Measurements from ENCODE around the gene SMYD5.

SMYD5 gene

DNA sequence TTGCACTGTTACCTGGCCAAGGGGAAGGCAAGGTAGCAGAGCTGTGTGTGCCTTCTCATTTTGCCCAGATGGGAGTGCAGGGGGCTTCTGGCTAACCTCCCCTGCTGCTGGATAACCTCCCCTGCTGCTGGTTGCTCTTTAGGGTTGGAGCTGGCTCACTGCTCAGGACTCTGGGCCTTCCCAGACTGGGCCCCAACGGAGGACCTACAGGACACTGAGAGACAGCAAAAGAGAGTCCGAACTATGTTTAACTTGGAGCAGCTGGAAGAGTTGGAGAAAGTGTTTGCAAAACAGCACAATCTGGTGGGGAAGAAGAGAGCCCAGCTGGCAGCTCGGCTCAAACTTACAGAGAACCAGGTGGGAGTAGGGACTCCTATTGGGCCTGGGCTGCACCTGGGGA lies 5.8 kb upstream of the SMYD5 start:
- no peak for FAIRE-seq

DNA sequence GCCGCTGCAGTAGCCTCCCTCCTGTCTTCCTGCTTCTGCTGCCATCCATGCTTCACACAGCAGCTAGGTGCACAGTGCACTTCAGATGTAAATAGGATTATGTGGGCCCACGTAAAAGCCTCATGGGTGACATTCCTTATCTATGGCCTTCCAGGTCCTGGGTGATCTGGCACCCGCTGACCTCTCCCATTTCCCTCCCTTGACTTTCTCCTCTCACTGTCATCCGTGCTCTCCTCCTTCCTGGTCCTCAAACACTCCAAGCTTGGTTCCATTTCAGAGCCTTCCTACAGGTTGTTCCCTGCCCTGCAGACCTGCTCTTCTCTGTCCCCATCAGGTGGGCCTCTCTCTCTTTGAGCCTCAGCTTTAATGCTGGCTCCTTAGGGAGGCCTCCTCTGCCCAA lies 4.0 kb upstream of the SMYD5 start:
- FAIRE-seq: no peak

DNA sequence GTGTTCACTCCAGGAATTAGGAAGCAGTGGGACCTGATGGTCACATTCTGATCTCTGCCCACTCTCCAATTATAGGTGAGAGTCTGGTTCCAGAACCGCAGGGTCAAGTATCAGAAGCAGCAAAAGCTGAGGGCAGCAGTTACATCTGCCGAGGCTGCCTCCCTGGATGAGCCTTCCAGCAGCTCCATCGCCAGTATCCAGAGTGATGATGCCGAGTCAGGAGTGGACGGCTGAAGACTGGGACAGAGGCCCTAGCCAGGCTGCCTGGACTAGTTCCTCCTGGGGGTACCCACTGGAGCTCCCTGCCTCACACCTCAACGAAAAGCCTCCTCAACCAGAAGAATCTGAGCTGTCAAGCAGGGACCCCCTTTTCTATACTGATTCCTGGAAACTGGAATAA lies 3.3 kb upstream of the SMYD5 start:
- no peak for FAIRE-seq

DNA sequence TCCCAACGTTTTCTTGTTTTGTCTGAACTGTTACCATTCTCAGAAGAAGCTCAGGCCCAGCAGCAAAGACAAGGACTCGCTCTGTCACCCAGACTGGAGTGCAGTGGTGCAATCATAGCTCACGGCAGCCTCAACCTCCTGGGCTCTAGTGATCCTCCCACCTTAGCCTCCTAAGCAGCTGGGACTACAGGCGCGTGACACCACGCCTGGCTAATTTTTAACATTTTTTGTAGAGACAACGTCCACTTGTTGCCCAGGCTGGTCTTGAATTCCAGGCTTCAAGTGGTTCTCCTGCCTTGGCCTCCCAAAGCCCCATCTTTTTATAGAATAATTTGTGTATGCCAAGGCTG lies 2.0 kb upstream of the SMYD5 start:
- FAIRE-seq: no peak

DNA sequence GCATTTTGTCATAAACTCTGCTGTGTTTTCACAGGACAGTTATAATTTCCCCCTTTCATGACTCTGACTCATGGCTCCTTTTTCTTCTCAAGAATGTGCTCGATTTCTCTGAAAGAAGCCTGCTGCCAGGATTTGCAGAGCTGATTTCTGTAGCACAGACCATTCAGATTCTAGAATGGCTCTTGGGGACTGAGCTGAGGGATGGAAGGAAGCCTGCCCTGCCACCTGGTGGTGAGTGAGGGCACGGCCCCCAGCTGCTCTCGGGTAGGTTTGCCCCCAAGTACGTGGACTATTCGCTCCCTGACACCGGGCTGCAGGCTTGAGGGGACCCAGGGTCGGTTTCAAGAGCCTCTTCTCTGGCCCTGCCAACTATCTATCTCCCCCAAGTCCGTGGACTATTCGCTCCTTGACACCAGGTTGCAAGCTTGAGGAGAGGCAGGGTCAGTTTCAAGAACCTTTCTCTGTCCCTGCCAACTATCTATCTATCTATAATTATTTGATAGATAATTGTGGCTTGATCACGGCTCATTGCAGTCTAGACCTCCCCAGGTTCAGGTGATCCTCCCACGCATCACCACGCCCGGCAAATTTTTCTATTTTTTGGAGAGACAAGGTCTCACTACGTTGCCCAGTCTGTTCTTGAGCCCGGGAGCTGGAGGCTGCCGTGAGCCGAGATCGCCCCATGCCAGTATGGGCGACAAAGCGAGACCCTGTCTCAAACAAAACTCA lies 1.4 kb upstream of the SMYD5 start:
- no peak for FAIRE-seq

DNA sequence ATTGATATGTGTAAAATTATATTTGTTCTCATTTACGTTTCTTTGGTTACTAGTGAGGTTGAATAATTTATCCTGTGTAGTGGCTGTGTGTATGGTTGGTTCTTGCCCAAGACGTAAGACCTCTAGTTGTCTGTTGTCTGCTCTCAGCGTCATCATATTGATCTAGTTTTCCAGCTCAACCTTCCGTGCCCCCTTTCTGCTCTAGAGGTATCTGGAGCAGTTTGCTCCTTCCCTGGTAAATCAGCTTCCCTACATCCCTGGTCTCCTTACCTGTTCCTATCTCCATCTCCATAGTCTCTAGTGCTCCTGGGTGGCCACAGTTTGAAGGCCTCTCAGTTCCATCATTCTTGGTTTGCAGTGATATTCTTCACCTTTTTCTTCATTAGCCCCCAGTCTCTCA lies 1.2 kb downstream of the SMYD5 start:
- FAIRE-seq: no peak

DNA sequence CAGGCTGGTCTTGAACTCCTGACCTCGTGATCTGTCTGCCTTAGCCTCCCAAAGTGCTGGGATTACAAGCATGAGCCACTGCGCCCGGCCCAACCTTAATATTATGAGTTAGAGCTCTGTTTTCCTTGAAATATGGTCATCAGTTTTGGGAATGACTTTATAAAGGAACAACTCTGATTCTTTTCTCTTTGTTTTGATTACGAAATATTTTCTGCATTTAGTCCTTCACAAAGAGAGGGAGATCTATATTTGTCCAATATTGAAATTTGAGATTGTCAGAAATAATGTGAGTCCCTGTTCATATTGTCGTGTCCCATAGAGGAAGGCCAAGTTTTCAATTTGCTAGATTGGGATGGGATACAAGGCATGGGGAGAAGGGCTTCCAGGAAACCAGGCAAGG lies 3.1 kb downstream of the SMYD5 start:
- FAIRE-seq: no peak

DNA sequence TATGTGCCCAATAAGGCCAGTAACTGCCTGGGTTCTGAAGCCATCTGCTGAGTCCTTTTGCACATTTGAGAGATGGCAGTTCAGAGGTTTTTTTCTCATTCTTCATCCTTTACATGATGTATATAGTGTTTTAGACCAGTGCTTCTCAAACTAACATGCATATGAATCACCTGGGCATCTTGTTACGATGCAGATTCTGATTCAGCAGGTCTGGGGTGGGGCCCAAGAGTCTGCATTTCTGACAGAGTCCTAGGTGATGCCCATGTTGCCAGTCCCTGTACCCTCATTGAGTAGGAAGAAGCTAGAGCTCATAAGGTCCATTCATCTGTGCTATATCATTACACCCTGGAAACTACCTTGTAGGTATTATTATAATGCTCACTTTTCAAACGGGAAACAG lies 3.8 kb downstream of the SMYD5 start:
- FAIRE-seq: no peak

DNA sequence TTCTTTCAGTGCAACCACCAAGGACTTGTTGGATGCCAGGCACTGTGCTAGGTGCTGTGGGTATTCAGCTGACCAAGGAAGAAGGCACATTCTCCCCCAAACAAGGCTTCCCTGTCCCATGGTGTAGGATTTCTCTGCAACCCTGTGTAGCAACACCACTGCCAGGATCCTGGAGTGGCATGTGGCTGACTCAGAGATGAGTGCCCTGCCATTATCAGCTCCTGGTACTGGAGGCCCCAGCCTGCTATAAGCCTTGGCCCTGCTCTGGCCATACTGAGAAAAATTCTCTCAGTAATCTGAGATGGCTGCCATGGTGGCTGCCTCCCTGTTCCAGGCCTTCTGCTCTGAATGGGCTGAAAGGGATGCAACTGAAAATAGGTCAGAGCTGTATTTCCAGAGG lies 4.3 kb downstream of the SMYD5 start:
- no peak for FAIRE-seq

DNA sequence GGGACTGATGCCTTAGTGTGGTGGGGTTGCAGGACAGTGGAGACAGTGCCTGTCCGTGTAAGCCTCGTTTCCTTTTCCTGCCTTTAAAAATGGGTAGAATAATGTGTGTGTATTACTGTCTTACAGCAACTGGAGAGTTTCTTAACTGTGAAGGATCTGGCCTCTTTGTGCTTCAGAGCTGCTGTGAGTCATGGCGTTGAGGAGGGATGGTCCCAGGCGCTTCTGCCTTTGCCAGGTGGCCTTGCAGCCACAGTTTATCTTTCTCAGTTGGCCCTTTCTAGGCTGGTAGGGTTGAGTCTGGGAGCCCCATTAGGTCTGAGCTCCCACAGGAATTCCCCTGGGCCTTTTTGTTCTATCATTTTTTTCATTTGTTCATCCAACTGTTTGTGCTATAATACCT lies 9.8 kb downstream of the SMYD5 start:
- no peak for FAIRE-seq

DNA sequence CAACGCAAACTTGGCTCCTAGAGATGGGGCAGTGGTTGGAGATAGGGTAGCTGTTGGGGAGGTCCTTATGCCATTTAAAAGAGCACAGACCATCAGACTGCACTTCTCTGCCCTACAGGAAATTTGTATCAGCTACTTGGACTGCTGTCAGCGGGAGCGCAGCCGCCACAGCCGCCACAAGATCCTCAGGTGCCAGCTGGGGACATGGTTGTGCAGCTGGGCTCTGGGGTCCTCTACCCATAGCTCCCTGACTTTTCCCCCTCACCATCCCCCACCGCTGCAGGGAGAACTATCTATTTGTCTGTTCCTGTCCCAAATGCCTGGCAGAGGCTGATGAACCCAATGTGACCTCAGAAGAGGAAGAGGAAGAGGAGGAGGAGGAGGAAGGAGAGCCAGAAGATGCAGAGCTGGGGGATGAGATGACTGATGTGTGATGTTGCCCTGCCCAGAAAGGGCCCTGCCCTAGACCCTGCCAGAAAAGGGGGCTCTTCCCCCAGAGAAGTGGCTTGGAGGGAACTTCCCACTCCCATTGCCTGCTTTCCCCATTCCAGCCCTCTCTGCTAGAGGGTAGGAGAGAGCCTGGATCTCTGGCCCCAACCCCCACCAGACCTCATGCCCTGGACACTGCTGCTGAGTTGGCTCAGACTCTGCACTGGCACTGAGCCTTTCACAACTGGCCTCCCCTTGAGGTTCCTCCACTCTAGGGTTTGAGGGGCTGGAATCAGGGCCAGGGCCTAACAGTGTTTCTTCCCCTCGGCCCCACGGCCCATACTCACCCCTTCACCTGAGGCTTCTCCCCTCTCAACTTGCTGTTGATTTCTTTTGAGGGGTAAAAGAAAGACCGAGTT lies 11.7 kb downstream of the SMYD5 start:
- no peak for FAIRE-seq

DNA sequence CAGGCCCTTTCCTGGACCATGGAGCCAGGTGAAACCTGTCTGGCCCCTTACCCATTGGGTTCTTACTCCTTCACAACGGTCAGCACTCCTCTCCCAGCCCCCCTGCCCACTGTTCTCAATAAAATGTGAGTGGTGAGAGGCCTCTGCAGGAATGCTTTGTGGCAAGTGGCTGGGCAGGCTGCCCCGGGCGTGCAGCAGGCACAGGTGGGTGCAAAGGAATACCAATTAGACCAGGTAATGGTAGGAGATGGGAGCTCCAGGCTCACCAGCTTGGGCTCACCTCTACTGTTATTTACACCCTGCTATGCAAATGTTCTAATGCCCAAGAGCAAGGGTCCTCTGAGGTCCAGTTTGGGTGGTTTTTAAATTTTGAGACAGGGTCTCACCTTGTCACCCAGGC lies 13.0 kb downstream of the SMYD5 start:
- no peak for FAIRE-seq

DNA sequence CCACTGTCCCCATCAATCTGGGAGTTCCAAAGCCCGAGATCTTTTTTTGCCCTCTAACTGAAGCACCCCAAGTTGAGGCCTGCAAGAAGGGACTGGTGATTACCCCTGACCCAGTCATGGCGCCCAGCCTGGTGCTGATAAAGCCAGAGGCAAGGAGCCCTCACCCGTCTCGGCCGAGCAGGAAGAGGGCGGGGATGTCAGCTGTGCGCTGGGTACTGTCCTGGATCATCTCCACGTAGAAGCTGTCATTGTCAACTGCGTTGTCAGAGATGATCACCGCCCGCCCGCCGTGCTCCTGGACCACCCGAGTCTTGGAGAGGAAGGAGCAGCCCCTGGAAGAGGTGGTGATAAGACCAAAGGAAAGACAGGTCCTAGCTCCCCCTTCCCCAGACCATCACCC lies 14.6 kb downstream of the SMYD5 start:
- FAIRE-seq: no peak

DNA sequence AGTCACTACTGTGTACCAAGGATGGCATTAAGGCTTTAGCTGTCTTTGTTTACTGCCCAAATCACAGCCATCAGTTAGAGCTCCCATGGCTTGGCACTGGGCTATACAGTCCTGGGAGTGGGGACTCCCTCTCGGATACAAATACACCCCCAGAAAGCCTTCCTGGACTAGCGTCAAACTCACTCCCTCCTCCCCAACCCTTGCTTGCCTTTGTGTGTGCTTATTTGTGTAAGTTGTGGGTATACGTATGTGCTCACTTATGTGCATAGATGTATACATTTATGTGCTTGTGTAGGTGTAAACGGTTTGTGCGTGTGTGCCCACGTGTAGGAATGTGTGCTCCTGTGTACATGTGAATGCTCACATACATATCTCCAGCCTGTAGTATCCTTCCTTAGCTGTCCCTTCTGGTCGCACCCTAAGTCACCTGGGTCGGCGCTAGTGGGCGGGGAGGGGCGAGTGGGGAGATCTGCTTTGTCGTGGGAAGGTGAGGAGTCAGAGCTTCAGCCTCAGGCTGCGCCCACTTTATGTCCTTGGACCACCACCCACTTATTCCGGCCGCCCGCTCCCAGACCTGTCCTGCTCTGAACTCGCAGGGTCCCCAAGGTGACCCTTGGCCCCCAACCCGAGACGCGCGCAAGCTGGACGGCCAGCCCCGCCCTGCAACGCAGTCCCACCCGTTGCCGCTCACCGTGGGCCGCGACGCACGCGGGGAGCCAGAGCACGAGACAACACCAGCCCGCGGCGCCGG lies 18.5 kb downstream of the SMYD5 start:
- no peak for FAIRE-seq

DNA sequence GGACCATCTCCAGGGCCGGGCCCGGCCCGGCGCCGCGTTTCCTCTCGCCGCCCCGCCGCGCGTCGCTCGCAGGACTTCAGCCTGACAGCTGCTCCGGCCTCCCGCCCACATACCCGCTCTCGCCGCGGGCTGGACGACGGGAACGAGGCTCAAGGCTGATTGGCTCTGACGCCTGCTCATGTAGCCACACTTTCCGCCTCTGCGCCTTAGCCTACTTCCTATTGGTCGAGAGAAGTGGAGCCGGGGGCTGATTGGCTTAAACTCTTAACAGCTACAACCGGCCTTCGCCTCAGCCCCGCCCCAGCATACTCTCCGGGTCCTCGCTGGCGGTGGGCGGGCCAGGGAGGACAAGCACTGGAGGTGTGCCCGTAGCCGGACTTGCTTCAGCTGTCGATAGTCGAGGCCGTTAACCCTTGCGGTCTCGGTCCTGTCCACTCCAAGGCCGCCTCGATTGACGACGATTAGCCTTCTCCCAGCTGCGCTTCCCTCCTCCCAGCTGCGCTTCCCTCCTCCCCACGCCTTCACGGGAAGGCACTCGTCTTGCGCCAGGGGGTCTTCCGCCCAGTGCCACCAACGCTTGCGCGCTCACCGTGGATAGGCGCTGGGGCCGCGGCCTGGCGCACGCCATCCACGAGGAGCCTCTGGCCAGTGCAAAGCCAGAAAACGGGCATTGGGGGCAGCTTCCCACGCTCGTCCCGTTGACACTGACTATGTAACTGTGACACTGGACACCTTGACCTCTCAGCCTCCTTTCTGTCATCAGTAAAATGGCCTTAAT lies 19.3 kb downstream of the SMYD5 start, which contains the start of gene PRADC1:
Gene PRADC1, minus strand, starts transcription at position 86 of the 778 bp plus-strand sequence. Its CDS starts 79 bp downstream, at position 7.
- peak; percentile 98 for FAIRE-seq

DNA sequence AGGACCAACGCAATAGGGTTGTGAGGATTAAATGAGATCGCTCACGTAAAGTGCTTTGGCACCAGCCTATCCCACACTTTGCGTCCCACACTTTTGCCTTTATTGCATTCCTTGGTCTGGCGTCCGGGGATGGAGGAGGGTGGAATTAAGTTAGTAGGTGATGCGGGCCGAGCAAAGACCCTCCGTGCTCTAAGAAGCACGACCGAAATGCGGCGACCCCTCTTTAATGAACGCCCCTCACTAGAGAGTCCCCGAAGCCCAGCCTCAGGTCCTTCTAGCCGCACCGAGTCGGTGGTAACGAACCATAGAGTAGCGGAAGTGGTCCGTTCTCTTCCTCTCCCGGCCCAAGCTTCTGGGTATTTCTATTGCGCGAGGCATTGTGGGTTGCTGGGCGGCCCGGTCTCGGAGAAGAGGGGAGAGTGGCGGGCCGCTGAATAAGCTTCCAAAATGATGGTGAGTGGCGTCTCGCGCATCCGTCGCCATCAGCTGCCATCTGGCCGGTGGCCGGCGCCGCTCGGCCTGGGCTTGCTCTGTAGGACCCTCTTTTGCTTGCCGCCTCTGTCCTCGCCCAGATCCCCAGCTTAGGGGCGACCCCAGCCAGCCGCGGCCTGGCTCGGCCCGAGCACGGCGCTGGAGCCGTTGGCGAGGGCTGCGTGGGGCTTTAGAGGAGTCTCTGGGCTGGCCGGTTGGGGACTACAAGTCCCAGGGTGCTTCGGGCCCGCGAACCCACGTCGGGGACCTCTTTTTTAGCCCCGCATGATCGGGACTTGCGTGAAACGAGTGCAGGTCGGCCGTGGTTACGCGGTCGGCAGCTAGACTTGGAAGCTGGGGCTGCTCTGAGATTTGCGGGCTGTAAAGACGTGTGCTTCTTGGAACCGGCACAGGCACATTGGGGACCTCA lies 20.1 kb downstream of the SMYD5 start, which contains the start of gene CCT7:
Gene CCT7, plus strand, starts transcription at position 377 of the 901 bp plus-strand sequence. Its CDS starts 71 bp downstream, at position 448.
- FAIRE-seq: no peak

DNA sequence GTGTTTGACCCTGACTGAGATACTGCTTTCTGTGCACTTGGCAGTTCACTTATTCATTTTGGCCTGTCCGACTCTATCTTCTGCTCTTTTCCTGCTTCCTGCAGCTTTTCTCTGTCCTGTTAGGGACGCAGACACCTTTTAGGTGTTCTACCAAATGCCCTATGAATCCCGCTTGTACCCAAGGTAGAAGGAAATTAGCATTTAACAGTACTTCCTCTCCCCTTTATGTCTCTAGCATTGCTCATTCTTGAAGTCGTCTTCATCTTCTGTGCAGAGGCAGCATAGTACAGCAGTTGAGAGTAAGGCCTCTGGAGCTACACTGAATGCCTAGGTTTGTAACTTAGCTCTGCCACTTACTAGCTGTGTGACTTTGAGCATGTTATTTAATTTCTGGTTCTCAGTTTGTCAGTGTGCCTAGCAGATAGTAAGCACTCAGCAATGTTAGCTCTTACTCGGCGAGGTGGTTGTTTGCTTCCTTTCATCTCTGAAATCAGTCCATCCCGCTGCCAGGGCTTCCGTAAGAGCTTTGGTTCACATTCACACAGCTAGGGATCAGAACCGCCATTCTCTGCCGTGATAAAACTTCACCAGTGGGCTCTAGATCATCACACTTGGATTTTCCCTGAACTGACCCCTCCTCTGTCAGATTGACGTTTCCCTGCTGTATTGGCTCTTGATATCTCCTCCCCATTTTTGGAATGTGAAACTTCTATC lies 21.4 kb downstream of the SMYD5 start:
- FAIRE-seq: no peak

DNA sequence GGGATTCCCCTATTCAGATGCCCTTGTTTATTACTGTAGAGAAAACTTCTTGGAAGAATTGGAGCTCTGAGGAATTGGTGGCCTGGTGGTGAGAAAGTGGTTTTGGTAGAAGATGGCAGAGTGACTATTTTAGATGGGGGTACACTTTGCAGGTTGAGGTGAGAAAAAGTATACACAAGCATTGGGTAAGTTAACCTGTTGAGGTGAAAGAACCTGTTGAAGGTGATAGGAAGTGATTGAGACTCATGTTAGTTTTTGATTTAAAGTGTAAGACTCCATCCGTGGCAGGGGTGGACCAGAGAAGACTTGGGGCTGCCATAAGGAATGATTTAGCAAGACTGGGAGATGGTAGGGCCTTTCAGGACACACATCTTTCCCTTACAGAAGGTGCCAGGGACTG lies 23.1 kb downstream of the SMYD5 start:
- FAIRE-seq: no peak

DNA sequence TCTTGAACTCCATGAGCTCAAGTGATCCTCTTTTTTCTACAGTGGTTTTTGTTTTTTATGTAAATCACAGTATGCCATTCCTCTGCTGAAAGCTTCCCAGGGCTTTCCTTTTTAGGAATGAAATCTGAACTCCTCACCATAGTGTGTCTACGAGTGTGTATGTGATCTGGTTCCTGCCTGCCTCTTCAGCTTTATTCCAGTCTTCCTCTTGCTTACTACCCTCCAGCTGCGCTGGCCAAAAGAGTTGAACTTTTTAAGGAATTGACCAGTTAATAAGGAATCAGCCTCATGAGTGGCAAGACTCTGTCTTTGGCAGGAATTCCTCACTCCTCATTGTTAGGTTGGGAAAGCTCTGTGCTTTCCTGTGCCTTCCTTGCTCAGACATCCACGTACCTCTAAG lies 24.1 kb downstream of the SMYD5 start:
- FAIRE-seq: no peak

DNA sequence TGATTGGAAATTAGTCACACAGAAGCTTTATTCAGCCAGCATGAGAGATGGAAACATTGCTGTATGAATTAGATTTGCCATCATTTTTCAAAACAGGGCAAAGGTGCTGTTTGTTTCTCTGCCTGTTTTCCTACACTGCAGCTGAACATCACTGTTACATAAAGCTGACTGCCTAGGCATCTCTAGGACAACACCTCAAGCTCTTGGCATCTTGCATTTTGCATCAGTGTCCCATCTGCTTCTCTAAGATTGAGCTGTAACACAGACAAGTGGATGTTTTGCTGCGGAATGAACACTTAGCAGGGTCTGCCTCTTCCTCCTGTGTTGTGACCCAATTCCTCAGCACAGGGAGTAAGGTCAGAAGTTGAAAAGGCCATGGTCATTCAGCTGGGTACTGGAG lies 24.9 kb downstream of the SMYD5 start:
- no peak for FAIRE-seq

DNA sequence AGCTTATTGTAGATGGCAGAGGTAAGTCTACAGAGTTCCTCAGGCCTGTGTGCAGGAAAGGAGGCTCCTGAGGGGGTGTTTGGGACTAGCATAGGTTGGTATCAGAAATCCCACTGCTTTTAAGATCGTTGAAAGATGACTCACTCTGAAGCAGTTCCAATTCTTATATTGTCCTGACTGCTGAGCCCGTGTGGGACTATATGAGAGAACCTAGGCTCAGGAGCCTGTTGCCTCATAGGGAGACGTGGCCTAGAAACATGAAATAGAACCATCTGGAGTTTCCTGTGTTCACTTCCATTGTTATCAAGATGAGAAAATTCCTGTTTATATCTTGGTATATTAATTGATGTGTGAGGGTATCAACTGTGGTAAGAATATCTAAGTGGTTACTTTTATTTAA lies 25.7 kb downstream of the SMYD5 start:
- no peak for FAIRE-seq
